Measurements from ENCODE around the gene SHROOM4. TPM values are rescaled to one million over a fixed set of nuclear protein-coding genes. Genes with fewer than 3 reads are reported as not detected.

Gene SHROOM4, protein sequence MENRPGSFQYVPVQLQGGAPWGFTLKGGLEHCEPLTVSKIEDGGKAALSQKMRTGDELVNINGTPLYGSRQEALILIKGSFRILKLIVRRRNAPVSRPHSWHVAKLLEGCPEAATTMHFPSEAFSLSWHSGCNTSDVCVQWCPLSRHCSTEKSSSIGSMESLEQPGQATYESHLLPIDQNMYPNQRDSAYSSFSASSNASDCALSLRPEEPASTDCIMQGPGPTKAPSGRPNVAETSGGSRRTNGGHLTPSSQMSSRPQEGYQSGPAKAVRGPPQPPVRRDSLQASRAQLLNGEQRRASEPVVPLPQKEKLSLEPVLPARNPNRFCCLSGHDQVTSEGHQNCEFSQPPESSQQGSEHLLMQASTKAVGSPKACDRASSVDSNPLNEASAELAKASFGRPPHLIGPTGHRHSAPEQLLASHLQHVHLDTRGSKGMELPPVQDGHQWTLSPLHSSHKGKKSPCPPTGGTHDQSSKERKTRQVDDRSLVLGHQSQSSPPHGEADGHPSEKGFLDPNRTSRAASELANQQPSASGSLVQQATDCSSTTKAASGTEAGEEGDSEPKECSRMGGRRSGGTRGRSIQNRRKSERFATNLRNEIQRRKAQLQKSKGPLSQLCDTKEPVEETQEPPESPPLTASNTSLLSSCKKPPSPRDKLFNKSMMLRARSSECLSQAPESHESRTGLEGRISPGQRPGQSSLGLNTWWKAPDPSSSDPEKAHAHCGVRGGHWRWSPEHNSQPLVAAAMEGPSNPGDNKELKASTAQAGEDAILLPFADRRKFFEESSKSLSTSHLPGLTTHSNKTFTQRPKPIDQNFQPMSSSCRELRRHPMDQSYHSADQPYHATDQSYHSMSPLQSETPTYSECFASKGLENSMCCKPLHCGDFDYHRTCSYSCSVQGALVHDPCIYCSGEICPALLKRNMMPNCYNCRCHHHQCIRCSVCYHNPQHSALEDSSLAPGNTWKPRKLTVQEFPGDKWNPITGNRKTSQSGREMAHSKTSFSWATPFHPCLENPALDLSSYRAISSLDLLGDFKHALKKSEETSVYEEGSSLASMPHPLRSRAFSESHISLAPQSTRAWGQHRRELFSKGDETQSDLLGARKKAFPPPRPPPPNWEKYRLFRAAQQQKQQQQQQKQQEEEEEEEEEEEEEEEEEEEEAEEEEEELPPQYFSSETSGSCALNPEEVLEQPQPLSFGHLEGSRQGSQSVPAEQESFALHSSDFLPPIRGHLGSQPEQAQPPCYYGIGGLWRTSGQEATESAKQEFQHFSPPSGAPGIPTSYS (N-terminal part only)
- not detected in 2 replicates for total RNA-seq

DNA sequence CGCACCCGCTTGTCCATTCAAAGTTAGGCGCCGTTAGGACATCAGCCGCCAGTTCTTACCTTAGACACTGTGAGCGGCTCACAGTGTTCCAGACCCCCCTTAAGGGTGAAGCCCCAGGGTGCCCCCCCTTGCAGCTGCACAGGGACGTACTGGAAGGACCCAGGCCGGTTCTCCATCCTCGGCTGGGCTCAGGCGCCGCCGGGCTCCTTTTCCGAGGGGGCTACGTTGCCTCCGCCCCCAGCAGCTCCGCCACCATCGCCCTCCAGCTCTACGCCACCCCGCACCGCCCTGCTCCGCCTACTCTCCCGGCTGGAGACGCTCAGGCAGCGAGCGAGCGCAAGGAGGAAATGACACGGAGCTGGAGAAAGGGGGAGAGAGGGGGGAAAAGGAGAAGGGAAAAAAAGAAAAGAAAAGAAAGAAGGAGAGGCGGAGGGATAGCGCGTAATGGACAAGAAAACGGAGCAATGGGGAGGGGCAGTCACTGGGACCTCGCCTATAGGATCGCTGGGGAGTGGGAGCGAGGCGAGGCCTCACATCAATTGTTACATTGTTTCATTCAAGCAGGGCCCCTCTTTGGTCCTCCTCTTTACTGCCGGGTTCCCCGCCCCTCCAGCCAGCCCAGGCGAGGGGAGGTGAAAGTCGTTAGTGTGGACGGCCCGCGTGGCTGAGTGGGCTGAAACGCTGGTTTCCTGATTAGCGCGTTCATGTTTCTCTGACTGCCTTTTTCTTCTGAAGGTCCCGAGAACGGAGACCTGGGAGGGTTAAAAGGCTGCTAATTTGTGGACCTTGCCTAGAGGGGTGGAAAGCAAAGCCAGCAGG, at the start of gene SHROOM4:
SHROOM4 (minus strand) TSS at position 352 of the 819 bp plus-strand sequence; CDS start at position 176, 176 bp downstream.
- no peak within 1 kb of the TSS for H3K4me3 Mint-ChIP-seq (ENCODE audit: low read depth)
- no peak within 1 kb of the TSS for H3K27ac Mint-ChIP-seq
- no peaks in the 10 kb centered on the region for H3K36me3 Mint-ChIP-seq (ENCODE audit: low read depth)
- H3K27me3 Mint-ChIP-seq (ENCODE audit: low read depth): peaks cover 35% of the 10 kb centered on the region
- H3K9me3 Mint-ChIP-seq: no peaks in the 10 kb centered on the region
- intact Hi-C loops (cut with micrococcal nuclease): no loop called here
- peaks cover 5% of the 10 kb centered on the region for H3K4me1 Mint-ChIP-seq (ENCODE audit: low read depth)
- no peak for DNase-seq (ENCODE audit: low spot score)

DNA sequence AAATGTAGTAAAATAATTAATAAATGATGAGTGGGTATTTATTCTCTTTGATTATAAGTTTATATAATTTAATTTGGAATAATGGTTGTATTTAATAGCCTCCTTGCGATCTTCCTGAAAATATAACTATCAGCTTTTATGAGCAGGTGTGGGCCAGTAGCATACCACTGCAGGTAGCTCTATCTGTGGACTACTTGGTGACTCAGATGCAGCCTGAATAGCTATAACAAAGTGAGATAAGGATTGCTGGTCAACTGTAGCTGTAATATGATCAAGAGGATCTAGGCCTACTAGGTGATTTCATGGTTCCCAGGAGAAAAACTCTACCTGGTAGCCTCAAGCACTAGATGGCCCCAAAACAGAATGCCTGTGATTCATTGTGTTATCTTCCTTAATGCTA, 49.5 kb upstream of the SHROOM4 start:
- no peaks in the 10 kb centered on the region for H3K9me3 Mint-ChIP-seq
- no peak overlapping the region for H3K4me3 Mint-ChIP-seq (ENCODE audit: low read depth)
- no peaks in the 10 kb centered on the region for H3K4me1 Mint-ChIP-seq (ENCODE audit: low read depth)
- no peaks in the 10 kb centered on the region for H3K36me3 Mint-ChIP-seq (ENCODE audit: low read depth)
- DNase-seq (ENCODE audit: low spot score): no peak
- H3K27ac Mint-ChIP-seq: no peak overlapping the region
- intact Hi-C loops (cut with micrococcal nuclease): no loop called here
- H3K27me3 Mint-ChIP-seq (ENCODE audit: low read depth): no peaks in the 10 kb centered on the region

DNA sequence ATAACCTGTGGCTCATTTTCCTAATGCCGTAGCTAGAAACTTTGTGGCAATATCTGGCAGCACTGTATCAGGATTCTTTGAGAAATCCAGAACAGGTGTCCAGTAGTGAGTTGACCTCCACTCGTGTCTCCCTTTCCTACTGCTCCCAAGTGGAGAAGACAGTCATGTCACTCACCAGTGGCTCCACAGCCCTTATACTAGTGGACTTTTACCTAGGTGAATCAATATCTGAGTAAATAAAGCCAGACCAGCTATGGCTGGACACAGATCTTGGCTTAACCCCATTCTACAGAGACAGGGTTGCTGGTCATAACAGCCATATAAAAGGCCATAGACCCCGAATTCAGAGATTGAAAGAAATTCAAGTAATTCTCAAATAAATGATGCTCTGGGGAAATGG, 46.5 kb upstream of the SHROOM4 start:
- H3K9me3 Mint-ChIP-seq: no peaks in the 10 kb centered on the region
- H3K4me1 Mint-ChIP-seq (ENCODE audit: low read depth): no peaks in the 10 kb centered on the region
- H3K36me3 Mint-ChIP-seq (ENCODE audit: low read depth): no peaks in the 10 kb centered on the region
- intact Hi-C loops (cut with micrococcal nuclease): no loop called here
- no peak for DNase-seq (ENCODE audit: low spot score)
- H3K27me3 Mint-ChIP-seq (ENCODE audit: low read depth): no peaks in the 10 kb centered on the region
- H3K27ac Mint-ChIP-seq: no peak overlapping the region
- H3K4me3 Mint-ChIP-seq (ENCODE audit: low read depth): no peak overlapping the region

DNA sequence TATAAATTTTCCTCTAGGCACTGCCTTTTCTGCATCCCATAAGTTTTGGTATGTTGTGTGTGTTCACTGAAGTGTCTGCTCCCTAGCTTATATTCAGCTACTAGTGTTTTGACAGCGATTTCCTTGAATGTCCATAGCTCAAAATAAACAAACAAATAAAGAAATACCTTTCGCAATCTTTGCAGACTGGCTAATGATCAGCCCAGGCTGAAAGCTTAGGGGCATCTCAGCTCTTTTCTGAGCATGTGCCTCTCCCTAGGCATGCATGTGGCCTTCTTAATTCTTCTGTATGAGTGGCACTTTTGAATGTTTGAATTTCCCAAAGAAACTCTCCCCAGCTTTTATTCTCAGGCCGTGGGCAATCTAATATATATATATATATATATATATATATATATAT, 44.6 kb upstream of the SHROOM4 start:
- Mint-ChIP-seq H3K4me3 (ENCODE audit: low read depth) (no peak overlapping the region), H3K36me3 (ENCODE audit: low read depth) (no peaks in the 10 kb centered on the region), H3K27me3 (ENCODE audit: low read depth) (no peaks in the 10 kb centered on the region), H3K27ac (no peak overlapping the region), H3K9me3 (no peaks in the 10 kb centered on the region), H3K4me1 (ENCODE audit: low read depth) (no peaks in the 10 kb centered on the region)
- intact Hi-C loops (cut with micrococcal nuclease): no loop called here
- no peak for DNase-seq (ENCODE audit: low spot score)

DNA sequence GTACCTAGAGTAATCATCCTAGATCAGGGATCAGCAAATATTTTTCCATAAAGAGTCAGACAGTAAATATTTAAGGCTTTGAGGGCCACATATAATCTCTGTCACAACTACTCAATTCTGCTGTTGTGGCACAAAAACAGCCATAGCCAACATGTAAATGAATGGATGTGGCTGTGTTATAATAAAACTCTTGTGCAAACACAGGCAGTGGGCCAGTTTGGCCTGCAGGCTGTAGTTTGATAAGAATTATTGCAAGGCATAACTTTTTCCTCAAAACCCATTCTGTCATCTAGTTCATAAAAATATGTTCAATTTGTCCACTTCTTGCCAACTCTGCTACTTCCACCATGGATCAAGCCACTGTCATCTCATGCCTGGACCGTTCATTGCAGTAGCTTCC, 39.4 kb upstream of the SHROOM4 start:
- intact Hi-C loops (cut with micrococcal nuclease): no loop called here

DNA sequence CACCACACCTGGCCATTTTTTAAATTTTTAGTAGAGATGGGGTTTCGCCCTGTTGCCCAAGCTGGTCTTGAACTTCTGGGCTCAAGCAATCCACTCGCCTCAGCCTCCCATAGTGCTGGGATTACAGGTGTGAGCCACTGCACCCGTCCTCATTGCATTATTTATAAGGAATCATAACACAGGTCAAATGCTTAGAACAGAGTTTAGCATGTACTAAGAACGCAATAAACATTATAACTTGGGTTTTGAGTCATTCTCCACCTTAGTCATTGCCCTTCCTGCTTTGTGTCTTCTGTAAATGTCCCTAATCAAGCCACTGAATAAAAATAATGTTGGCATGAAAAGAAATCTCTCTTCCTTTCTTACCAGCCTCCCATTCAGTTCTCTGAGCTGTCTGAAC, 38.5 kb upstream of the SHROOM4 start:
- no peak overlapping the region for H3K27ac Mint-ChIP-seq
- no peaks in the 10 kb centered on the region for H3K9me3 Mint-ChIP-seq
- DNase-seq (ENCODE audit: low spot score): no peak
- H3K4me1 Mint-ChIP-seq (ENCODE audit: low read depth): no peaks in the 10 kb centered on the region
- intact Hi-C loops (cut with micrococcal nuclease): no loop called here
- H3K36me3 Mint-ChIP-seq (ENCODE audit: low read depth): no peaks in the 10 kb centered on the region
- no peaks in the 10 kb centered on the region for H3K27me3 Mint-ChIP-seq (ENCODE audit: low read depth)
- no peak overlapping the region for H3K4me3 Mint-ChIP-seq (ENCODE audit: low read depth)

More for the DNA sequence above, 39.4 kb upstream of the SHROOM4 start:
- Mint-ChIP-seq H3K4me1 (ENCODE audit: low read depth) (no peaks in the 10 kb centered on the region), H3K27ac (no peak overlapping the region), H3K36me3 (ENCODE audit: low read depth) (no peaks in the 10 kb centered on the region), H3K27me3 (ENCODE audit: low read depth) (no peaks in the 10 kb centered on the region), H3K4me3 (ENCODE audit: low read depth) (no peak overlapping the region), H3K9me3 (no peaks in the 10 kb centered on the region)
- DNase-seq (ENCODE audit: low spot score): no peak

DNA sequence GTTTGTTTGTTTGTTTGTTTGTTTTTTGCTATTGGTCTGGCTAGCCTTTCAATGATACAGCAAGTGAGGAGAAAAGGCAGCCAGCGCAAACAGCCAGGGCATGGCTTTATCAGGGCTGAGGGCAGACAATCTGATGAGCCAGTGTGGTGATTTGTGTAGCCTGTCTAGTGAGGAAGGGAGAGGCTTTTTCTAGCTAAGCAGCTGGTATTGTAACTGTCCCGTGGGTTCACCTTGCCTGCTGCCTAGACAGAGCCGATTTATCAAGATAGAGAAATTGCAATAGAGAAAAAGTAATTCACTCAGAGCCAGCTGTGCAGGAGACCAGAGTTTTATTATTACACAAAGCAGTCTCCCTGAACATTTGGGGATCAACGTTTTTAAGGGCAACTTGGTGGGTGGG, 28.2 kb upstream of the SHROOM4 start:
- DNase-seq (ENCODE audit: low spot score): no peak
- Mint-ChIP-seq H3K4me3 (ENCODE audit: low read depth) (no peak overlapping the region), H3K27me3 (ENCODE audit: low read depth) (peaks cover 3% of the 10 kb centered on the region), H3K9me3 (no peaks in the 10 kb centered on the region), H3K36me3 (ENCODE audit: low read depth) (no peaks in the 10 kb centered on the region), H3K4me1 (ENCODE audit: low read depth) (no peaks in the 10 kb centered on the region), H3K27ac (no peak overlapping the region)
- intact Hi-C loops (cut with micrococcal nuclease): no loop called here

DNA sequence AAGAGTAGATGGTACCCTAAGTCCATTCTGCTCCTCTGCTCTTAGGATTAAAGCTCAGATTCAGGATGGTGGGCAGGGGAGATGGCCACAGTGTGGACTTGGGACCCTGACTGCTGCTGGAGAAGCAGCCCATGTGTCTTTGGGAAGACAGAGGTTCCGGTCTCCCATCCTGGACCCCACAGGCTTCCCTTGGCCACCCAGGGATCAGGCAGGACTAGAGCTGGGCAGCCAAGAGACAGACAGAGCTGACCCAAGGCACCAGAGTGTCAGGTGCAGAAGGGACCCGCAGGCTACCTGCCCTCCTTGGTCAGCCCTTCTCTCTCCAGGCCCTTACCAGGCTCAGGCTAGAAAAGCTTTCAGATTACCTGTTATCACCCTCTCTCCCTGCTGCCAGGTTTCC, 25.7 kb upstream of the SHROOM4 start:
- Mint-ChIP-seq H3K9me3 (no peaks in the 10 kb centered on the region), H3K36me3 (ENCODE audit: low read depth) (no peaks in the 10 kb centered on the region), H3K4me1 (ENCODE audit: low read depth) (no peaks in the 10 kb centered on the region), H3K27ac (no peak overlapping the region), H3K27me3 (ENCODE audit: low read depth) (peaks cover 3% of the 10 kb centered on the region), H3K4me3 (ENCODE audit: low read depth) (no peak overlapping the region)
- intact Hi-C loops (cut with micrococcal nuclease): no loop called here
- no peak for DNase-seq (ENCODE audit: low spot score)

DNA sequence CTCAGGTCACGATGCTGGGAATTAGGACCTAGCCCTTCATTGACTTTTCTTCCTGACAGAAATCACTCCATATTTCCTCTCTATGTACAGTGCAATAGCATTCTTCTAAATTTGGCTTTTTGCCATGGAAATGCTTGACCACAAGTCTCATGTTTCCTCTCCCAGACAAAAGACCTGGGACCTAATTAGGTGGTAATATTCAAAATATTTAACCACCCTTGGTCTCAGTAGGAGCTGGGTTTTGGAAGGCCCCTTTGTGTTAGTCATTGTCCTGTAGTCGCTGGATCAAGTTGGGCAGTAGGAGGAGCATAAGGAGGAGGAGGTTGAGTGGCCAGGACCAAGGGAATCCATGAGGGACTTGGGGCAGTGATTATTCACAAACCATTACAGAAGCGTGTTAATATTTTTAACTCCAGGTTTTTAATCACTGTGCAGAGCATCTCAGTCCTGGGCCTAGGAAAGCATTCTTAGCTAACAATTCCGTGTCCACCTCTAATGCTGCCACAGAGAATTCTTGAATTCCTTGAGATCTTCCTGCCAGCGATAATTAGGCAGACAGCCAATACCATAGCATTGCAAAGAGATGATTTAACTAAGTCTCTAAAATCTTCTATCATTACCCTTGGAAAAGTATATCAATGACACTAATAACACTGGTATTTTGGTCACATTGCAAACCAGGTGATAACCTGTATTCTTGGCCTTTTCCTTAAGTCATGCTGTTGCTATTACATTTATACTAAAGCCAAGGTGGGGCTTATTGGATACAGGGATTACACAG, 25.0 kb upstream of the SHROOM4 start:
- DNase-seq (ENCODE audit: low spot score): no peak
- intact Hi-C loops (cut with micrococcal nuclease): no loop called here
- Mint-ChIP-seq H3K4me3 (ENCODE audit: low read depth) (no peak overlapping the region), H3K9me3 (no peaks in the 10 kb centered on the region), H3K4me1 (ENCODE audit: low read depth) (no peaks in the 10 kb centered on the region), H3K27ac (no peak overlapping the region), H3K36me3 (ENCODE audit: low read depth) (no peaks in the 10 kb centered on the region), H3K27me3 (ENCODE audit: low read depth) (peaks cover 3% of the 10 kb centered on the region)

DNA sequence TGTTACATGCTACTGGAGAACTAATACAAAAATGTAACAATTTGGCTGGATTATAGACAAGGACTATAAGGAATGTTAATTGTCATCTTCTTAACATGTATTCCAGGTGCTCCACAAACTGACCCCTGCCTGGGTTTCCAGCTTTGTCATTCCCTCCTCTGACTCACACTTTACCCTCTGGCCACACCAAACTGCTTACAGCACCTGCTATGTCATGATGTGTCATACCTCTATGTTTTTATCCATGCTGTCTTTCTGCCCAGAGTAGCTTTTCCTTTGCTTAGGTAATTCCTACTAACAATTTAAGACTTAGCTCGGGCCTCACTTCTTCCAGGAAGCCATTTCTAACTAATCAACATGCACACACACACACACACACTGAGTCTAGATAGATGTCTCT, 14.0 kb upstream of the SHROOM4 start:
- H3K27me3 Mint-ChIP-seq (ENCODE audit: low read depth): peaks cover 3% of the 10 kb centered on the region
- intact Hi-C loops (cut with micrococcal nuclease): no loop called here
- no peak overlapping the region for H3K27ac Mint-ChIP-seq
- H3K4me1 Mint-ChIP-seq (ENCODE audit: low read depth): no peaks in the 10 kb centered on the region
- no peak overlapping the region for H3K4me3 Mint-ChIP-seq (ENCODE audit: low read depth)
- no peak for DNase-seq (ENCODE audit: low spot score)
- no peaks in the 10 kb centered on the region for H3K36me3 Mint-ChIP-seq (ENCODE audit: low read depth)
- H3K9me3 Mint-ChIP-seq: no peaks in the 10 kb centered on the region

DNA sequence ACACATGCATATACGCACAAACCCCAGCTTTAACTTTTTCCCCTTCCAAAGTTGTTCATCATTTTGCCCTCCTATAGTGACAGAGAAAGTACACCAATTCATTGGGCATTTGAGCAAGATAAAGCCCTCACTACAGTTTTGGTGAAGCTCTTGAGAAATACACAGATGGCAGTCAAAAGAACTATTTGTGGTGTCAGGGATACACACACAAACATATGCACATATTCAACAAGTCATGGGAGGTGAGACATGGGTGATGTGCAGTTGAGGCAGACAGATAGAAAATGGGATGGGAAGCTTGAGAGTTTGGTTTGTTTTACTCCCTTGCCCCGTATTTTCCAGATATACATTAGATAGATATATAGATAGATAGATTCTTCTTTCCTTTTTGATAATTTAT, 11.8 kb upstream of the SHROOM4 start:
- Mint-ChIP-seq H3K4me1 (ENCODE audit: low read depth) (no peaks in the 10 kb centered on the region), H3K4me3 (ENCODE audit: low read depth) (no peak overlapping the region), H3K9me3 (no peaks in the 10 kb centered on the region), H3K36me3 (ENCODE audit: low read depth) (no peaks in the 10 kb centered on the region), H3K27me3 (ENCODE audit: low read depth) (peaks cover 3% of the 10 kb centered on the region), H3K27ac (no peak overlapping the region)
- DNase-seq (ENCODE audit: low spot score): no peak
- intact Hi-C loops (cut with micrococcal nuclease): no loop called here
